SK-N-SH (cell line): ENCODE results near the gene MUC20.

Experiments
- CHD2 ChIP-seq: fragments of 150-350 bp; IDR thresholded peaks from 2 replicates; pipeline ENCODE4 v1.6.1; 2018; ENCODE audit warnings: low read length; ENCODE audit not compliant: partially characterized antibody
- FOSL2 ChIP-seq: IDR thresholded peaks from 2 replicates; pipeline ENCODE4 v1.4.0; 2012; ENCODE audit warnings: low read depth, mild to moderate bottlenecking, moderate library complexity, borderline replicate concordance
- FOXM1 ChIP-seq: IDR thresholded peaks from 2 replicates; pipeline ENCODE4 v1.4.0; 2012; ENCODE audit warnings: low read depth, mild to moderate bottlenecking
- JUND ChIP-seq: IDR thresholded peaks from 2 replicates; pipeline ENCODE4 v1.4.0; 2012
- MAX ChIP-seq: IDR thresholded peaks from 2 replicates; pipeline ENCODE4 v1.4.0; 2012; ENCODE audit warnings: low read depth
- POLR2AphosphoS5 ChIP-seq: IDR thresholded peaks from 2 replicates; pipeline ENCODE4 v1.6.1; 2012; ENCODE audit warnings: low read depth, low read length
- REST ChIP-seq: IDR thresholded peaks from 2 replicates; pipeline ENCODE4 v1.6.1; 2012; ENCODE audit warnings: mild to moderate bottlenecking, low read depth, low read length, moderate library complexity
- SIN3A ChIP-seq: IDR thresholded peaks from 2 replicates; pipeline ENCODE4 v1.6.1; 2012; ENCODE audit warnings: low read depth, mild to moderate bottlenecking, low read length, moderate library complexity, borderline replicate concordance
- SMC3 ChIP-seq: IDR thresholded peaks from 2 replicates; pipeline ENCODE4 v1.6.1; 2012; ENCODE audit warnings: low read depth, low read length, improper control_type of control experiment
- USF1 ChIP-seq: IDR thresholded peaks from 2 replicates; pipeline ENCODE4 v1.4.0; 2012; ENCODE audit warnings: low read depth, borderline replicate concordance
- TF ChIP-seq, protein P1 (sequence below): fragments of 200-600 bp; sonication (generic); IDR thresholded peaks from 2 replicates; pipeline ENCODE4 v1.6.1; 2017; ENCODE audit warnings: antibody characterized with exemption, mild to moderate bottlenecking, moderate library complexity

DNA sequence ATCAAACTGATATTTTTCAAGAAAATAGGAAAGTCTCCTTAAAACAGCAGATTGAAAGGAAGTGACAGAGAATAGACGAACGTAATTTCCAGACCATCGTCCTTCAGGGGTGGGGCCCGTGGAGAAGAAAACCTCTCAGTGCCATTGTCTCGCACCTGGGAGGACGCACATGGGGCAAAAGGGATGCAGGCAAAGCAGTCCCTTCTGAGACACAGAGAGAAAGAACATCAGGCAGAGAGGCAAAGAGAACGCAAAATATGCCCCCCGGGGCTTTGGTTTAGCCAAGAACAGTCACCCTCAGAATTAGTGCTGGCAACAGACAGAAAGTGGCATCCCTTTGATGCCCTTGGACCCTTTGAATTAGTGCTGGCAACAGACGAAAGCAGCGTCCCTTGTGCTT lies 37.0 kb downstream of the MUC20 start:
- TF ChIP-seq FOSL2, result no peak
- no peak for TF ChIP-seq REST
- TF ChIP-seq, protein P1, sequence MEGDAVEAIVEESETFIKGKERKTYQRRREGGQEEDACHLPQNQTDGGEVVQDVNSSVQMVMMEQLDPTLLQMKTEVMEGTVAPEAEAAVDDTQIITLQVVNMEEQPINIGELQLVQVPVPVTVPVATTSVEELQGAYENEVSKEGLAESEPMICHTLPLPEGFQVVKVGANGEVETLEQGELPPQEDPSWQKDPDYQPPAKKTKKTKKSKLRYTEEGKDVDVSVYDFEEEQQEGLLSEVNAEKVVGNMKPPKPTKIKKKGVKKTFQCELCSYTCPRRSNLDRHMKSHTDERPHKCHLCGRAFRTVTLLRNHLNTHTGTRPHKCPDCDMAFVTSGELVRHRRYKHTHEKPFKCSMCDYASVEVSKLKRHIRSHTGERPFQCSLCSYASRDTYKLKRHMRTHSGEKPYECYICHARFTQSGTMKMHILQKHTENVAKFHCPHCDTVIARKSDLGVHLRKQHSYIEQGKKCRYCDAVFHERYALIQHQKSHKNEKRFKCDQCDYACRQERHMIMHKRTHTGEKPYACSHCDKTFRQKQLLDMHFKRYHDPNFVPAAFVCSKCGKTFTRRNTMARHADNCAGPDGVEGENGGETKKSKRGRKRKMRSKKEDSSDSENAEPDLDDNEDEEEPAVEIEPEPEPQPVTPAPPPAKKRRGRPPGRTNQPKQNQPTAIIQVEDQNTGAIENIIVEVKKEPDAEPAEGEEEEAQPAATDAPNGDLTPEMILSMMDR, result no peak
- TF ChIP-seq MAX, result no peak
- TF ChIP-seq POLR2AphosphoS5, result no peak
- TF ChIP-seq SMC3, result no peak
- TF ChIP-seq USF1, result no peak
- TF ChIP-seq CHD2, result no peak
- TF ChIP-seq JUND, result no peak
- TF ChIP-seq FOXM1, result no peak
- TF ChIP-seq SIN3A, result no peak
